ENCODE data around the gene PKN1.
"Not testable (repeated sequence)": the region's sequence is repeated elsewhere in the genome, so short reads cannot be mapped to it uniquely, and the experiment has no call there.

The PKN1 gene

DNA sequence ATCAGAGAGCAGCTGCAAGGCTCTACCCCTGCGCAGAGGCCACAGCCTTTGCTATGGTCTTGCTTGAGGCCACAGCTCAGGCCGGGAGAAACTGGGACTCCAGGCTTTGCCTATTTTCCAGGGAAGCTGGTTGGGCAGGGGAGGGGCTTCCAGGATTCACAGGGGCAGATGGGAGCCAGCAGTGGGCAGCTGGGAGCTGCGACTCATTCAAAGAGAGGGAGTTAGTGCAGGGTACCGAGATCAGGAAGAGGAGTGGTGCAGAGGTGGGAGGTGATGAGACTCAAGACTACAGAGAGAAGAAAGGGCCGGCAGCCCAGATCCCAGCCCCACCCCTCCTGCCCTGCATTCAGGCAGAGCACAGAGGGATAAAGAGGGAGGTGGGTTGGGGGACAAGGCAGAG is 39.8 kb upstream of the PKN1 start:
- no peak for DNase-seq
- no peaks in the 10 kb centered on the region for H3K9me3 Mint-ChIP-seq
- H3K4me3 Mint-ChIP-seq = no peak overlapping the region
- H3K4me1 Mint-ChIP-seq = peaks cover 14% of the 10 kb centered on the region
- TF ChIP-seq, protein P1, sequence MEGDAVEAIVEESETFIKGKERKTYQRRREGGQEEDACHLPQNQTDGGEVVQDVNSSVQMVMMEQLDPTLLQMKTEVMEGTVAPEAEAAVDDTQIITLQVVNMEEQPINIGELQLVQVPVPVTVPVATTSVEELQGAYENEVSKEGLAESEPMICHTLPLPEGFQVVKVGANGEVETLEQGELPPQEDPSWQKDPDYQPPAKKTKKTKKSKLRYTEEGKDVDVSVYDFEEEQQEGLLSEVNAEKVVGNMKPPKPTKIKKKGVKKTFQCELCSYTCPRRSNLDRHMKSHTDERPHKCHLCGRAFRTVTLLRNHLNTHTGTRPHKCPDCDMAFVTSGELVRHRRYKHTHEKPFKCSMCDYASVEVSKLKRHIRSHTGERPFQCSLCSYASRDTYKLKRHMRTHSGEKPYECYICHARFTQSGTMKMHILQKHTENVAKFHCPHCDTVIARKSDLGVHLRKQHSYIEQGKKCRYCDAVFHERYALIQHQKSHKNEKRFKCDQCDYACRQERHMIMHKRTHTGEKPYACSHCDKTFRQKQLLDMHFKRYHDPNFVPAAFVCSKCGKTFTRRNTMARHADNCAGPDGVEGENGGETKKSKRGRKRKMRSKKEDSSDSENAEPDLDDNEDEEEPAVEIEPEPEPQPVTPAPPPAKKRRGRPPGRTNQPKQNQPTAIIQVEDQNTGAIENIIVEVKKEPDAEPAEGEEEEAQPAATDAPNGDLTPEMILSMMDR (IDR thresholded peaks at IDR 0.05) = no peak
- H3K36me3 Mint-ChIP-seq (ENCODE audit: low read depth) = no peaks in the 10 kb centered on the region
- no peak overlapping the region for H3K27ac Mint-ChIP-seq
- H3K27me3 Mint-ChIP-seq (ENCODE audit: low read depth, poor library complexity) = peaks cover 3% of the 10 kb centered on the region

DNA sequence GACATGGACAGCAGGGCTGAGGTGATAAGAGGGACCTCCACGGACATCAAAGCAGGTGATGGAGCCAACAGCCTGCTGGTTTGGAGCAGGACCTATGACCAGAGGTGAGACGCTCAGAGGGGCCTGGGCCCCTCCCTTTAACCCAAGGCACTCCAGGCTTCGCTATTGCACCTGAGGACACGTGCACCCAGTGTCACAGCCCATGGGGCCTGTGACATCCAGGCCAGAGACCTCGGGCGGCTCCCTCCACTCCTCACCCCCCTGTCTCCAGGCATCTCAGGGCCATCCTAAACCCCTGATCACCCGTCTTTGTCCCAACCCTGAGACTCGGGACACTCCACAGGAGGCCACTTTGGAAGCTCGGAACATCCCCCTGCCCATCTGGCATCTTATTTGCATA is 38.9 kb upstream of the PKN1 start:
- H3K9me3 Mint-ChIP-seq = no peaks in the 10 kb centered on the region
- no peaks in the 10 kb centered on the region for H3K36me3 Mint-ChIP-seq (ENCODE audit: low read depth)
- H3K4me3 Mint-ChIP-seq = no peak overlapping the region
- DNase-seq = no peak
- peaks cover 9% of the 10 kb centered on the region for H3K4me1 Mint-ChIP-seq
- H3K27ac Mint-ChIP-seq = no peak overlapping the region
- TF ChIP-seq, protein P1 (IDR thresholded peaks at IDR 0.05) = no peak
- H3K27me3 Mint-ChIP-seq (ENCODE audit: low read depth, poor library complexity) = peaks cover 3% of the 10 kb centered on the region

DNA sequence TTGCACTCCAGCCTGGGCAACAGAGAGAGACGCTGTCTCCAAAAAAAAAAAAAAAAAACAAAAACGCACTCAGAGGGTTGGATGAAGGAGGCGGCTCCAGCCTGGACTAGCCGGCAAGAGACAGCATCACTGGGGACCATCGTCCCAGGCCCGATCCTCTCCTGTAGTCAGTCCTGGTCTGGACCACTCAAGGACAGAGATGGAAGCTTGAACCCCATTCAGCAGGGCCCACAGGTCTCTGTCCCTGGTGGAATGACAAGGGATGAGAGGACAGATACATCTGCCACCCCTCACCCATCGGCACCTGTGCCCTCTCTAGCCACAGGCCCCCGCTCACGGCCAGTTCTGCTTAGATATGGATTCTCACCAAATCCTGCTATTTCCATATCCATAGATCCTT is 37.8 kb upstream of the PKN1 start:
- no peak for DNase-seq
- TF ChIP-seq, protein P1 (IDR thresholded peaks at IDR 0.05) = no peak
- H3K4me3 Mint-ChIP-seq = no peak overlapping the region
- H3K27ac Mint-ChIP-seq = no peak overlapping the region
- H3K4me1 Mint-ChIP-seq = peaks cover 9% of the 10 kb centered on the region
- H3K36me3 Mint-ChIP-seq (ENCODE audit: low read depth) = no peaks in the 10 kb centered on the region
- H3K27me3 Mint-ChIP-seq (ENCODE audit: low read depth, poor library complexity) = peaks cover 3% of the 10 kb centered on the region
- H3K9me3 Mint-ChIP-seq = no peaks in the 10 kb centered on the region

DNA sequence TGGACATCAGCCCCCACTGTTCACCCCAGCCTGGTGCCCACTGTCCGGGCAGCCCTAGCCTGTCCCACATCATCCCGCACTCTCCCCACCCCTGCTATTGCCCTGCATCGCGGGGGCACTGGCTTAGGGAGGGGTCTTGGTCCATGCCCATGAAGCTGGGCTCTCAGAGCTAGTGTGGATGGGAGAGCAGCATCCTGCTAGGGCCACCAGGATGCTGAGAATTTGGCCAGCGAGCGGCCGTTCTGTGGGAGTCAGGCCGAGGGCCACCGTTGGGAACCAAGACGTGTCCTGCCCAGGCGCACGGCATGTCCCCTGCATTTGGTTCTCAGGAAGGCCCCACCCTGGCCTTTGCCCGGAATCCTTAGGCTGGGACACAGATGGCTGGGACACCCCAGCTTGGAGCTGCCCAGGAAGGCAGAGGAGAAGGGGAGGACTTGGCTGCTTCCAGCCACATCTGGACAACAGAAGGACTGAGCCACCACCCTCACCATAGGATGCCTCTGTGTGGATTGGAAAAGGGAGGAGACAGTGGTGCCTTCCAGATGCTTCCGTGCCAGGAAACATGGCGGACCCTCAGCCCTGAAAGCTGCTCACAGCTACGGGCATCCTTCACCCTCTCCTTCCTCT is 37.3 kb upstream of the PKN1 start:
- TF ChIP-seq, protein P1 (IDR thresholded peaks at IDR 0.05) = no peak
- Mint-ChIP-seq H3K27me3 (ENCODE audit: low read depth, poor library complexity) (peaks cover 3% of the 10 kb centered on the region), H3K36me3 (ENCODE audit: low read depth) (no peaks in the 10 kb centered on the region), H3K27ac (no peak overlapping the region), H3K4me3 (no peak overlapping the region), H3K4me1 (peaks cover 9% of the 10 kb centered on the region), H3K9me3 (no peaks in the 10 kb centered on the region)
- no peak for DNase-seq

DNA sequence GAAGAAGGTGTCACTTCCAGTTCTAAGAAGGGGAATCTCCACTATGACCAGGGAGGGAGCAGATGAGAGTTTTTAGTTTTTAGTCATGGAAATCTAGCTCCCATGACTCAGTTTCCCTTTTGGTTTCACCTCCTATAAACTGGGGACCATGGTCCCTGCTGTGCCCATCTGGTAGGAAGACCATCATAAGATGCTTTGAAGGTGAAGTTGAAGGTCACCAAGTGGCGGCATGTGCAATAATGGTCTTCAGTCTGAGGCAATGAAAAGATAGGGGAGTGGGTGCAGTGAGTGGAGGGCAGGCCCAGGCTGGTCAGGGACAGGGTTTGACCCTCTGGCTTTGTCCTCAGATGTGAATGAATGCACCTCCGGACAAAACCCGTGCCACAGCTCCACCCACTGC is 36.4 kb upstream of the PKN1 start:
- not testable (repeated sequence) for H3K27ac Mint-ChIP-seq

DNA sequence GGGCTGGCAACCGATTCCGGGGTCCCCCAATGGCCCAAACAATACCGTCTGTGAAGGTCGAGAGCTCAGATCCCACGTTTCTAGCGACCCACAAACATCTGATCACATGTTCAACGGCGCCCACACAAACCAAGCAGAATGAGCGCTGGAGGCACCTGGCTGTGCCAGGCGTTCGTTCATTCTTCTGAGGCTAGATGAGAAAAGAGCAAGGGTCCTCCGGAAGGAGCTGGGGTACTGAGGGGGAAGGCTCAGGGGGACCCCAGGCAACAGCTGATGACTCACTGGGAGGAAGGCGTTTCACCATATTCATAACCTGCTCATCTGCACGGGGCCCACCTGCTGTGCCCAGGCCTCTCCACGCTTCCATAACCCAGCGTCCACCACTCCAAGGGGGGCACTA is 35.9 kb upstream of the PKN1 start:
- H3K27ac Mint-ChIP-seq; H3K36me3 Mint-ChIP-seq (ENCODE audit: low read depth); H3K27me3 Mint-ChIP-seq (ENCODE audit: low read depth, poor library complexity); DNase-seq; H3K4me3 Mint-ChIP-seq; H3K9me3 Mint-ChIP-seq: not testable (repeated sequence)
- peaks cover 14% of the 10 kb centered on the region for H3K4me1 Mint-ChIP-seq

More for the DNA sequence above, 36.4 kb upstream of the PKN1 start:
- not testable (repeated sequence) for H3K9me3 Mint-ChIP-seq; DNase-seq; H3K36me3 Mint-ChIP-seq (ENCODE audit: low read depth); H3K27me3 Mint-ChIP-seq (ENCODE audit: low read depth, poor library complexity); H3K4me3 Mint-ChIP-seq
- peaks cover 14% of the 10 kb centered on the region for H3K4me1 Mint-ChIP-seq

DNA sequence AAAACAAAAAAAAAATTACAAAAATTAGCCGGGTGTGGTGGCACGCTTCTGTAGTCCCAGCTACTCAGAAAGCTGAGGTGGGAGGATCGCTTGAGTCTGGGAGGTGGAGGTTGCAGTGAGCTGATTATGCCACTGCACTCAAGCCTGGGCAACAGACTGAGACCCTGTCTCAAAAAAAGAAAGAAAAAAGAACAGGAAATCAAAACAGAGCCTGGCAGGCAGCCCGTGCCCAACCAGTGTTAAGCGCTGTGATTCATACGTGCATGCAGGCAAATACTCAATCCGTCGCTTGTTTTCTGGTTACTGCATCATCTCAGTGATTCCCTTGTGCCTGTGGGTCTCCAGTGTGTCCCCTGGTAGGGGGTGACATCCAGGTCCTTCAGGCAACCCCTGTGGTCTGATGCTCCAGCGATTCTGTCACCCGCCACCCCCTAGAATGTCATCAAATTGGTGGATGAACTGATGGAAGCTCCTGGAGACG is 32.1 kb upstream of the PKN1 start:
- no peaks in the 10 kb centered on the region for H3K27me3 Mint-ChIP-seq (ENCODE audit: low read depth, poor library complexity)
- TF ChIP-seq, protein P1 (IDR thresholded peaks at IDR 0.05) = no peak
- peaks cover 12% of the 10 kb centered on the region for H3K4me1 Mint-ChIP-seq
- no peak overlapping the region for H3K27ac Mint-ChIP-seq
- H3K9me3 Mint-ChIP-seq = no peaks in the 10 kb centered on the region
- H3K36me3 Mint-ChIP-seq (ENCODE audit: low read depth) = peaks cover 5% of the 10 kb centered on the region
- H3K4me3 Mint-ChIP-seq = no peak overlapping the region
- no peak for DNase-seq
